OCI-LY3 (cell line): Measurements from ENCODE around the gene RNF168.

Experiments
- EZH2phosphoT487 ChIP-seq: fragments of 200-600 bp; shearing (Covaris generic); IDR thresholded peaks from 2 replicates; pipeline ENCODE4 v1.6.1; 2018; ENCODE audit warnings: antibody characterized with exemption, mixed run types, low read depth
- TF ChIP-seq, protein P1 (sequence below): fragments of 200-600, 300-600 bp; sonication (generic); IDR thresholded peaks from 2 replicates; pipeline ENCODE4 v1.5.1; 2014; ENCODE audit warnings: antibody characterized with exemption, low read length, low read depth

DNA sequence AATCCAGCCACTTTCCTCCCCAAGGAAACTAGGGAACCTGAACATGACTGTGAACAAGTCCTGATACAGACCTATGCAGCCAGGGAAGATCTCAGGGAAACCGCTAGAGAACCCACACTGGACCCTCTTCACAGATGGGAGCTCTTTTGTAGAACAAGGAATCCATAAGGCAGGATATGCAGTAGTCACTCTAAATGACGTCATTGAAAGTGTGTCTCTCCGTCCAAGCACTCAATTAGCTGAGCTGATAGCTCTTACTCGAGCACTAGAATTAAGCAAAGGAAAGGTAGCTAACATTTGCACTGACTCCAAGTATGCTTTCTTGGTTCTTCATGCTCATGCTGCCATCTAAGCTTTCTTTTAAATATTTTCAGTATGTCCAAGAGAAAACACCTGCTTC, 21.6 kb upstream of the RNF168 start:
- TF ChIP-seq, protein P1, sequence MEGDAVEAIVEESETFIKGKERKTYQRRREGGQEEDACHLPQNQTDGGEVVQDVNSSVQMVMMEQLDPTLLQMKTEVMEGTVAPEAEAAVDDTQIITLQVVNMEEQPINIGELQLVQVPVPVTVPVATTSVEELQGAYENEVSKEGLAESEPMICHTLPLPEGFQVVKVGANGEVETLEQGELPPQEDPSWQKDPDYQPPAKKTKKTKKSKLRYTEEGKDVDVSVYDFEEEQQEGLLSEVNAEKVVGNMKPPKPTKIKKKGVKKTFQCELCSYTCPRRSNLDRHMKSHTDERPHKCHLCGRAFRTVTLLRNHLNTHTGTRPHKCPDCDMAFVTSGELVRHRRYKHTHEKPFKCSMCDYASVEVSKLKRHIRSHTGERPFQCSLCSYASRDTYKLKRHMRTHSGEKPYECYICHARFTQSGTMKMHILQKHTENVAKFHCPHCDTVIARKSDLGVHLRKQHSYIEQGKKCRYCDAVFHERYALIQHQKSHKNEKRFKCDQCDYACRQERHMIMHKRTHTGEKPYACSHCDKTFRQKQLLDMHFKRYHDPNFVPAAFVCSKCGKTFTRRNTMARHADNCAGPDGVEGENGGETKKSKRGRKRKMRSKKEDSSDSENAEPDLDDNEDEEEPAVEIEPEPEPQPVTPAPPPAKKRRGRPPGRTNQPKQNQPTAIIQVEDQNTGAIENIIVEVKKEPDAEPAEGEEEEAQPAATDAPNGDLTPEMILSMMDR = no peak
- TF ChIP-seq EZH2phosphoT487 = no peak
